Naive B cell (primary cell): ENCODE results near the gene ZNF860. TPM values are rescaled to one million over a fixed set of nuclear protein-coding genes. Genes with fewer than 3 reads are reported as not detected.

Experiments
- polyA plus RNA-seq, 6 donors: library from polyadenylated mRNA; unstranded; fragments of 300-500 nt; fragmentation: Illumina TruSeq; gene quantifications; one replicate each; pipeline ENCODE4 v1.2.3, GENCODE V29; 2021; ENCODE audit warnings: low read depth in 6 of 6

The ZNF860 gene
- polyA plus RNA-seq, 6 donors from 2014 or later, result 9.1 to 32.2 (median 12.2) TPM

Other genes with a start within 250 kb of the ZNF860 start
- 10 to 100 TPM; 28.7 to 65.6 (median 40.0) TPM for gene OSBPL10, start 488 bp upstream of the ZNF860 start, polyA plus RNA-seq
- 1 to 10 TPM; 2.7 to 7.4 (median 5.3) TPM for gene GPD1L, start 124.9 kb downstream of the ZNF860 start, polyA plus RNA-seq